Measurements from ENCODE around the gene TCEA3.

GRCh38 chr1:23368562-23369334, 55.8 kb downstream of the TCEA3 start:
- TF ChIP-seq CTCF (conservative IDR thresholded peaks at IDR 0.05; ENCODE audit: low read depth in 2 of 2) (peak; percentile 30 to 56), JUNB (IDR thresholded peaks at IDR 0.05; ENCODE audit: unreplicated experiment) (no peak), EZH2 (IDR thresholded peaks at IDR 0.05; ENCODE audit: low read depth, unreplicated experiment) (peak; percentile 32), ZNF114 (CRISPR knock-in tag; IDR thresholded peaks at IDR 0.05) (no peak), CREB1 (CRISPR knock-in tag; IDR thresholded peaks at IDR 0.05; ENCODE audit: low read depth) (peak; percentile 94), NANOG (IDR thresholded peaks at IDR 0.05; ENCODE audit: borderline replicate concordance) (no peak), POLR2AphosphoS5 (IDR thresholded peaks at IDR 0.05; ENCODE audit: low read depth) (peak; percentile 74), REST (IDR thresholded peaks at IDR 0.05; ENCODE audit: unreplicated experiment) (no peak), ETS1 (IDR thresholded peaks at IDR 0.05) (peak; percentile 93), EZH2phosphoT487 (IDR thresholded peaks at IDR 0.05; ENCODE audit: unreplicated experiment) (no peak), STAT1 (IDR thresholded peaks at IDR 0.05; ENCODE audit: unreplicated experiment) (no peak), ZNF331 (CRISPR knock-in tag; IDR thresholded peaks at IDR 0.05; ENCODE audit: low read depth) (no peak), ZNF462 (CRISPR knock-in tag; IDR thresholded peaks at IDR 0.05) (no peak)
